NT2/D1 (cell line): ENCODE results near the gene PLEKHA6.

Experiments
- DNase-seq: peaks from one replicate; pipeline ENCODE4 v3.0.0-alpha.2; 2011; ENCODE audit warnings: low read depth, low spot score
- H3K27me3 ChIP-seq: 2 replicates; pipeline ENCODE4 v1.6.0; 2011; ENCODE audit warnings: mild to moderate bottlenecking; ENCODE audit not compliant: insufficient read length, insufficient read depth
- H3K36me3 ChIP-seq: 2 replicates; pipeline ENCODE4 v1.6.1; 2011; ENCODE audit warnings: mild to moderate bottlenecking, low read length, mixed read lengths; ENCODE audit not compliant: insufficient read depth, insufficient read length
- H3K4me1 ChIP-seq: 2 replicates; pipeline ENCODE4 v1.5.1; 2011; ENCODE audit not compliant: insufficient read depth, insufficient read length
- H3K4me3 ChIP-seq: 2 replicates; pipeline ENCODE4 v1.5.1; 2011; ENCODE audit warnings: low read depth; ENCODE audit not compliant: insufficient read length
- H3K9ac ChIP-seq: 2 replicates; pipeline ENCODE4 v1.6.0; 2011; ENCODE audit warnings: low read depth; ENCODE audit not compliant: insufficient read length
- H3K9me3 ChIP-seq: 2 replicates; pipeline ENCODE4 v1.5.1; 2011; ENCODE audit warnings: mild to moderate bottlenecking, low read length; ENCODE audit not compliant: insufficient read depth
- SUZ12 ChIP-seq: IDR thresholded peaks from 2 replicates; pipeline ENCODE4 v1.6.1; 2011; ENCODE audit not compliant: insufficient read length, insufficient read depth; ENCODE audit errors: extremely low read depth
- YY1 ChIP-seq: IDR thresholded peaks from 2 replicates; pipeline ENCODE4 v1.6.1; 2011; ENCODE audit not compliant: insufficient read length, insufficient read depth
- ZNF274 ChIP-seq: IDR thresholded peaks from 2 replicates; pipeline ENCODE4 v1.6.1; 2011; ENCODE audit warnings: mild to moderate bottlenecking, low read depth, low read length

Gene PLEKHA6, protein sequence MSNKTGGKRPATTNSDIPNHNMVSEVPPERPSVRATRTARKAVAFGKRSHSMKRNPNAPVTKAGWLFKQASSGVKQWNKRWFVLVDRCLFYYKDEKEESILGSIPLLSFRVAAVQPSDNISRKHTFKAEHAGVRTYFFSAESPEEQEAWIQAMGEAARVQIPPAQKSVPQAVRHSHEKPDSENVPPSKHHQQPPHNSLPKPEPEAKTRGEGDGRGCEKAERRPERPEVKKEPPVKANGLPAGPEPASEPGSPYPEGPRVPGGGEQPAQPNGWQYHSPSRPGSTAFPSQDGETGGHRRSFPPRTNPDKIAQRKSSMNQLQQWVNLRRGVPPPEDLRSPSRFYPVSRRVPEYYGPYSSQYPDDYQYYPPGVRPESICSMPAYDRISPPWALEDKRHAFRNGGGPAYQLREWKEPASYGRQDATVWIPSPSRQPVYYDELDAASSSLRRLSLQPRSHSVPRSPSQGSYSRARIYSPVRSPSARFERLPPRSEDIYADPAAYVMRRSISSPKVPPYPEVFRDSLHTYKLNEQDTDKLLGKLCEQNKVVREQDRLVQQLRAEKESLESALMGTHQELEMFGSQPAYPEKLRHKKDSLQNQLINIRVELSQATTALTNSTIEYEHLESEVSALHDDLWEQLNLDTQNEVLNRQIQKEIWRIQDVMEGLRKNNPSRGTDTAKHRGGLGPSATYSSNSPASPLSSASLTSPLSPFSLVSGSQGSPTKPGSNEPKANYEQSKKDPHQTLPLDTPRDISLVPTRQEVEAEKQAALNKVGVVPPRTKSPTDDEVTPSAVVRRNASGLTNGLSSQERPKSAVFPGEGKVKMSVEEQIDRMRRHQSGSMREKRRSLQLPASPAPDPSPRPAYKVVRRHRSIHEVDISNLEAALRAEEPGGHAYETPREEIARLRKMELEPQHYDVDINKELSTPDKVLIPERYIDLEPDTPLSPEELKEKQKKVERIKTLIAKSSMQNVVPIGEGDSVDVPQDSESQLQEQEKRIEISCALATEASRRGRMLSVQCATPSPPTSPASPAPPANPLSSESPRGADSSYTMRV

DNA sequence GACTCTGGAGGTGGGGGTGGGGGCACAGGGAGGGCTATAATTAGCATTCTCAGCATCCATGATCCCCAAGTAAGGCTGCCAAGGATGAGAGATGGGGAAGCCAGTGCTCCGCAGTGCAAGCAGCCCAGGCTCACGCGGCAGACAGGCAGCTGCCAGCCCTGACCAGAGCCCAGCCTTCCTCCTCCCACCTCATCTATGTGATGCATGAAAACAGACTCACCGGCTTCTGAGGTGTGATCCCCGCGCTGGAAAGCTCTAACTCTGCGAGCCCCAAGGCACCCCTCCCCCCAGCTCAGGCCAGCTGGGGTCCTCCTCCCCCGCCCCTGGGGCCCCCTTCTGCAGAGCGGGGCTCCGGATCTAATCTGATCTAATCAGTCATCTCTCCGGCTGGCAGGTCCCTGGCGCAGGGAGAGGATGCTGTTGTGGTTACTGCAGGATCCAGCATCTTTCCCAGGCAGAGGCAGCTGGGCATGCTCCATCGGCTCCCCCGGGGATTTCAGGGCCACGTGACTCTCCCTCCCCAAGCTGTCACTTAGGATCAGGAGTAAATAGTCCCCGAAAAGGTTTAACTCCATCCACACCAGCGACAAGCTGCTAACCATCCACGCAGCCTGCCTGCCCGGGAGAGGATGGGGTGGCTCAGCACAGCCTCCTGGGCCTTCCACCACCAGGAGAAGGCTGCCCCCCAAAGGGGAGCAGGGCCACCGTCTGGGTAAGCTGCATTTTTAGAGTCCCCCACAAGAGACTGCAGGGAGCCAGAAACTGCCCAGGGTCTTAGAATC is at the start of gene PLEKHA6:
Gene PLEKHA6 (minus strand): TSS at position 456 of the 782 bp plus-strand sequence. CDS start 86,202 bp downstream, outside the sequence.
- Histone ChIP-seq H3K36me3 (no peaks in the 10 kb centered on the region), H3K4me1 (peaks cover 16% of the 10 kb centered on the region), H3K9ac (peak within 1 kb of the TSS; percentile 37), H3K9me3 (no peaks in the 10 kb centered on the region), H3K4me3 (peak within 1 kb of the TSS; percentile 1), H3K27me3 (peaks cover 31% of the 10 kb centered on the region)
- TF ChIP-seq ZNF274, result no peak
- no peak for TF ChIP-seq YY1
- TF ChIP-seq SUZ12, result no peak
- no peak for DNase-seq

DNA sequence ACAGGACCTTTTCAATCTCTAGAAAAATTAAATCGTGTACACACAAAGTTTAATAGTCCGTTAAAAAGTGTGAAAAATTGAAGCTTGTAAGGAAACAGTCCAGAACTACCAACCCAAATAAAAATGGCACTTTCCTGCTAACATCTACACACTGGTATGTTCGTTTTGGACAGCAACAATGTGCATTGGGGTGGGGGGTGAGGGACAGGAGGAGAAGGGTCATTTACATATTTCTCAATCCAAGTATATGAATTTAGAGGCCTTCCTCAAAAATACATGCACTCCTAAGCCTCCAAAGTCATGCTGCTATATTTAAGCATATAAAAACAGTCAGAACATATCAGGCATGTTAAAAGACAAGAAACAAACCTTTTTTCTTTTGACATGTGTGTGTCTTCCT is 49.4 kb upstream of the PLEKHA6 start:
- no peak for TF ChIP-seq YY1
- TF ChIP-seq ZNF274, result no peak
- TF ChIP-seq SUZ12, result no peak

DNA sequence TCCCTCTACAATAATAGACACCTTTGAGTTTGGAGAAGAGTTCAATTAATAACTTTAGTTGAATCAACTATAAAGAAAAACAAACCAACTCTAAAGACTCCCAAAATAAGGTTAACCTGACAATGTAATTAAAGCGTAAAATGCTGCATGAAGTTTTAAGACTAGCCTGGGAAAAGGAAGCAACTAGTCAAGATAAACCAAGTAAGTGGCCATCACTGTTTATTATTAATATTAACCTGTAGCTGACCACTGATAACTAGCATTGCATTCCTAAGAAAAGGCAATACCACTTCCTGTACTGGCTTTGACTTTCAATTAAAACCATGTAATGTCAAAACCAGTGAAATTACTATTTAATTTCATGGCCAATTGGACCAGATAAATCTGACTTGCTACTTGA is 48.9 kb upstream of the PLEKHA6 start:
- Histone ChIP-seq H3K9ac (peak overlapping the region; percentile 100), H3K9me3 (no peaks in the 10 kb centered on the region), H3K4me1 (no peaks in the 10 kb centered on the region), H3K27me3 (no peaks in the 10 kb centered on the region), H3K4me3 (peak overlapping the region; percentile 98), H3K36me3 (peaks cover 71% of the 10 kb centered on the region)
- TF ChIP-seq ZNF274, result no peak
- TF ChIP-seq SUZ12, result no peak
- TF ChIP-seq YY1, result no peak
- no peak for DNase-seq

More for the DNA sequence above, 49.4 kb upstream of the PLEKHA6 start:
- Histone ChIP-seq H3K4me3 (peak overlapping the region; percentile 98), H3K36me3 (peaks cover 65% of the 10 kb centered on the region), H3K4me1 (no peaks in the 10 kb centered on the region), H3K9me3 (no peaks in the 10 kb centered on the region), H3K9ac (peak overlapping the region; percentile 100), H3K27me3 (no peaks in the 10 kb centered on the region)
- DNase-seq, result no peak

DNA sequence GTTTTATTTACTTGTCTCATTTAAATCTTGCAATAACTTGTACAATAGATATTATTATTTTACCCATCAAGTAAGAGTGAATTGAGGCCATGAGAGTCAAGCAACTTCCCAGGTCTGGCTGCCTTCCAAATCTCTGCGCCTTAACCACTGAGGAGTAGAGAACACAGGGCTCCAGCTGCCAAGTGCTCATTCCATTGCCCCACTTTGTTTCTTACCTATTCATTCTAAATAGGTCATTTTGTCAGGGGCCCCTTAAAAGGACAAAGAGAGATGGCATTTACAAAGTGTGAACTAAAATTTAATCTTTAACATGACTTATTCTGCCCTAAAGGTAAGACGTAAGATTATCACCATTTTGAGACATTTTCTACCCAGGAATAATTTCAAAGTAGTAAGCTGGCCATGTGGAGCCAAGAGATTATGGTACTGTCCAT is 48.4 kb upstream of the PLEKHA6 start:
- DNase-seq, result no peak
- Histone ChIP-seq H3K4me1 (no peaks in the 10 kb centered on the region), H3K27me3 (no peaks in the 10 kb centered on the region), H3K4me3 (peak overlapping the region; percentile 98), H3K9ac (peak overlapping the region; percentile 100), H3K9me3 (no peaks in the 10 kb centered on the region), H3K36me3 (peaks cover 76% of the 10 kb centered on the region)
- TF ChIP-seq ZNF274 (no peak), YY1 (no peak), SUZ12 (no peak)

DNA sequence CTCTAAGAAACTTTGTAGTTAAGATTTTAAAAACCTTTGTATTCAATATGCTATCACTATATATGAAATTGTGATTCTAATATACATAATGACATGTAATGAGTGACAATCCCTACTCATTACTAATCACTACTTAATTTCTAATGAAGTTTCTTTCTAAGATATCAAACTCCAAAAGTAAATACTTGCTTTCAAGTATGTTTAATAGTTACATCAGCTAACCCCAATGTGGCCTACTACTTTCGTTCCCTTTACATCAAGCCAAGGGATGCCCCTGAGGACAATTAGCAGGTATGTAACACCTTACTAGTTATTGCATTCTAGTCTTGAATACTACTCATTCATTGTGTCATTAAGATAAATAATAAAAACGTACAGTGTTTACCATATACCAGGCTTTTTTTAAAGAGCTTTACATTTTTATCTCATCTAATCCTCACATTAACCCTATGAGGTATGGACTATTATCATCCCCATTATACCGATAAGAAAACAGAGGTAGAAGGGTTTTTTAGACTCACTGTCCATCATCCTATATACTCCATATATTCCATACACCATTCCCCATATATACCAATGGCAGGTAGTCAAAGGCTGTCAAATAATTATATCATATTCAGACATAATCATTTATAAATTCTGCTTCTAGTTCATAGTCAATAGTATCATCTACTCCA is 47.7 kb upstream of the PLEKHA6 start:
- DNase-seq, result no peak
- no peaks in the 10 kb centered on the region for H3K9me3 ChIP-seq
- peak overlapping the region; percentile 98 for H3K4me3 ChIP-seq
- H3K9ac ChIP-seq, result peak overlapping the region; percentile 100
- no peaks in the 10 kb centered on the region for H3K27me3 ChIP-seq
- H3K36me3 ChIP-seq, result peaks cover 82% of the 10 kb centered on the region
- TF ChIP-seq YY1 (no peak), SUZ12 (no peak), ZNF274 (no peak)
- no peaks in the 10 kb centered on the region for H3K4me1 ChIP-seq

DNA sequence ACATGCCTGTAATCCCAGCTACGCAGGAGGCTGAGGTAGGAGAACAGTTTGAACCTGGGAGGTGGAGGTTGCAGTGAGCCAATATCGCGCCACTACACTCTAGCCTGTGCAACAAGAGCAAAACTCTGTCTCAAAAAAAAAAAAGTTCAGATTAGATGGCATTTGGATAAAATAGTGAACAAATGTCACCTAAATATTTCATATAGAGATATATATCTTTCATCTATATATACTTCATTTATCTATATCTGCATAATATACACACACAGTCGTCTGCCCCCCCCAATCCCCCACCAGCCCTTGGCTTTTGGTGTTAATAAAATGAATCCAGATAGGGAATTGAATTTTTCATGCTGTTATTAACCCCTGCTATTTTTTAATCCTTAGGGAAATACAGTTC is 46.9 kb upstream of the PLEKHA6 start:
- H3K9me3 ChIP-seq, result no peaks in the 10 kb centered on the region
- no peak for DNase-seq
- peak overlapping the region; percentile 98 for H3K4me3 ChIP-seq
- no peaks in the 10 kb centered on the region for H3K27me3 ChIP-seq
- H3K9ac ChIP-seq, result no peak overlapping the region
- H3K4me1 ChIP-seq, result no peaks in the 10 kb centered on the region
- no peak for TF ChIP-seq YY1
- TF ChIP-seq ZNF274, result no peak
- TF ChIP-seq SUZ12, result no peak
- H3K36me3 ChIP-seq, result peaks cover 85% of the 10 kb centered on the region
